ENCODE results near the gene SYNPR. TPM values are rescaled to one million over a fixed set of nuclear protein-coding genes. Genes with fewer than 3 reads are reported as not detected.

Gene SYNPR
- polyA plus RNA-seq, 1 donor from 2014 or later, result 2.0 TPM

GRCh38 chr3:63662500-63662899 lies 384.4 kb downstream of the SYNPR start:
- Histone ChIP-seq H3K9ac (ENCODE audit: low read length) (no peak overlapping the region), H3K27ac (ENCODE audit: low read length) (no peak overlapping the region), H3K4me3 (ENCODE audit: low read length) (no peak overlapping the region), H3F3A (ENCODE audit: insufficient read depth, low read length, poor library complexity, severe bottlenecking) (no peaks in the 10 kb centered on the region), H3K4me2 (ENCODE audit: low read length) (no peak overlapping the region), H2AFZ (ENCODE audit: low read depth, low read length) (no peak overlapping the region), H3K9me3 (ENCODE audit: low read length) (no peaks in the 10 kb centered on the region), H3K79me2 (replicated peaks; ENCODE audit: insufficient read depth, low read length) (no peaks in the 10 kb centered on the region), H3K36me3 (ENCODE audit: insufficient read depth, low read length) (no peaks in the 10 kb centered on the region), H4K20me1 (ENCODE audit: insufficient read depth) (no peaks in the 10 kb centered on the region), H3K9me2 (ENCODE audit: insufficient read depth, low read length) (no peaks in the 10 kb centered on the region), H3K27me3 (ENCODE audit: insufficient read depth, low read depth, low read length) (no peaks in the 10 kb centered on the region)
- TF ChIP-seq MXI1 (conservative IDR thresholded peaks at IDR 0.05; ENCODE audit: poor library complexity, severe bottlenecking), result no peak
- no peak for TF ChIP-seq EZH2 (IDR thresholded peaks at IDR 0.05; ENCODE audit: borderline replicate concordance, insufficient read depth, low read length, poor library complexity, severe bottlenecking)
- peak; percentile 46 for TF ChIP-seq RAD21 (conservative IDR thresholded peaks at IDR 0.05)
- no peak for TF ChIP-seq EP300 (conservative IDR thresholded peaks at IDR 0.05; ENCODE audit: poor library complexity, severe bottlenecking)
- TF ChIP-seq SMC3 (conservative IDR thresholded peaks at IDR 0.05; ENCODE audit: poor library complexity), result peak; percentile 39
- TF ChIP-seq REST (IDR thresholded peaks at IDR 0.05; ENCODE audit: borderline replicate concordance), result no peak
- TF ChIP-seq POLR2AphosphoS5 (IDR thresholded peaks at IDR 0.05), result no peak
- TF ChIP-seq CTCF (IDR thresholded peaks at IDR 0.05; ENCODE audit: poor library complexity, severe bottlenecking), result no peak

Small RNA genes within 50 kb of the gene (small RNA-seq; reads per million reads assigned to genes)
- gene RNA5SP134, result 0.13 to 0.49 (median 0.36) reads per million in 3 experiments
